Stimulated activated effector memory CD8-positive, alpha-beta T cell treated with anti-CD3 and anti-CD28 coated beads, Interleukin-12 subunit alpha, Interleukin-12 subunit beta, amount 100 ng/mL, for 72 hours (primary cell): ENCODE data around the gene FAM193A.
A peak's percentile ranks its signal among the peaks of the same experiment; 100 is the strongest.

Experiments used
- ATAC-seq: fragments of 150-1000 bp; cut with Tn5 transposase; 2 replicates; pipeline ENCODE4 v1.10.0; 2021
- DNase-seq, 2 donors: peaks; one replicate each; pipeline ENCODE4 v3.0.0; 2021 to 2022; ENCODE audit warnings: low spot score in 2 of 2
- H3K27ac Mint-ChIP-seq: one replicate; pipeline ENCODE4 v1.8.0; 2022; ENCODE audit warnings: mild to moderate bottlenecking, mixed read lengths
- H3K36me3 Mint-ChIP-seq: one replicate; pipeline ENCODE4 v1.8.0; 2022; ENCODE audit warnings: mild to moderate bottlenecking, mixed read lengths
- H3K4me1 Mint-ChIP-seq: one replicate; pipeline ENCODE4 v1.8.0; 2022; ENCODE audit warnings: mixed read lengths
- H3K4me3 Mint-ChIP-seq: one replicate; pipeline ENCODE4 v1.8.0; 2022; ENCODE audit warnings: mild to moderate bottlenecking, mixed read lengths
- H3K9me3 Mint-ChIP-seq: one replicate; pipeline ENCODE4 v1.8.0; 2022; ENCODE audit warnings: mixed read lengths

FAM193A gene

GRCh38 chr4:2691952-2692435 is 155.5 kb downstream of the FAM193A start:
- peaks cover 94% of the 10 kb centered on the region for H3K36me3 Mint-ChIP-seq
- peaks cover 53% of the 10 kb centered on the region for H3K4me1 Mint-ChIP-seq
- DNase-seq (no peak), ATAC-seq (peak; percentile 74)
- H3K27ac Mint-ChIP-seq = peak overlapping the region; percentile 85
- no peaks in the 10 kb centered on the region for H3K9me3 Mint-ChIP-seq
- peak overlapping the region; percentile 24 for H3K4me3 Mint-ChIP-seq

GRCh38 chr4:2694691-2695090 is 158.2 kb downstream of the FAM193A start:
- no peak for ATAC-seq
- Mint-ChIP-seq H3K9me3 (no peaks in the 10 kb centered on the region), H3K27ac (no peak overlapping the region), H3K36me3 (peaks cover 99% of the 10 kb centered on the region), H3K4me1 (peaks cover 35% of the 10 kb centered on the region), H3K4me3 (no peak overlapping the region)
- DNase-seq = no peak

- DNase-seq = no peak
- ATAC-seq = no peak
- no peaks in the 10 kb centered on the region for H3K9me3 Mint-ChIP-seq
- H3K4me1 Mint-ChIP-seq = peaks cover 27% of the 10 kb centered on the region
- no peak overlapping the region for H3K4me3 Mint-ChIP-seq
- no peak overlapping the region for H3K27ac Mint-ChIP-seq
- peaks cover 99% of the 10 kb centered on the region for H3K36me3 Mint-ChIP-seq
These were observed 159.1 kb downstream of the FAM193A start for GRCh38 chr4:2695346-2696060.

GRCh38 chr4:2696423-2696822 is 160.0 kb downstream of the FAM193A start:
- H3K27ac Mint-ChIP-seq = peak overlapping the region; percentile 85
- H3K4me3 Mint-ChIP-seq = no peak overlapping the region
- peak; percentile 39 for ATAC-seq
- no peaks in the 10 kb centered on the region for H3K9me3 Mint-ChIP-seq
- H3K4me1 Mint-ChIP-seq = peaks cover 18% of the 10 kb centered on the region
- H3K36me3 Mint-ChIP-seq = peaks cover 99% of the 10 kb centered on the region
- no peak for DNase-seq

- DNase-seq = no peak
- peaks cover 99% of the 10 kb centered on the region for H3K36me3 Mint-ChIP-seq
- H3K27ac Mint-ChIP-seq = no peak overlapping the region
- H3K9me3 Mint-ChIP-seq = no peaks in the 10 kb centered on the region
- no peak for ATAC-seq
- peaks cover 4% of the 10 kb centered on the region for H3K4me1 Mint-ChIP-seq
- no peak overlapping the region for H3K4me3 Mint-ChIP-seq
These were observed 161.6 kb downstream of the FAM193A start for GRCh38 chr4:2697995-2698414.

- H3K27ac Mint-ChIP-seq = peak overlapping the region; percentile 23
- H3K4me3 Mint-ChIP-seq = no peak overlapping the region
- no peaks in the 10 kb centered on the region for H3K9me3 Mint-ChIP-seq
- peaks cover 4% of the 10 kb centered on the region for H3K4me1 Mint-ChIP-seq
- DNase-seq = no peak
- H3K36me3 Mint-ChIP-seq = peaks cover 99% of the 10 kb centered on the region
- no peak for ATAC-seq
These were observed 162.1 kb downstream of the FAM193A start for GRCh38 chr4:2698504-2698903.

- H3K36me3 Mint-ChIP-seq = peaks cover 99% of the 10 kb centered on the region
These were observed 162.6 kb downstream of the FAM193A start for GRCh38 chr4:2698951-2699505.

GRCh38 chr4:2699534-2699933 is 163.1 kb downstream of the FAM193A start:
- Mint-ChIP-seq H3K4me3 (no peak overlapping the region), H3K4me1 (no peaks in the 10 kb centered on the region), H3K36me3 (peaks cover 99% of the 10 kb centered on the region), H3K9me3 (no peaks in the 10 kb centered on the region), H3K27ac (peak overlapping the region; percentile 52)
- no peak for DNase-seq
- ATAC-seq = no peak

More at GRCh38 chr4:2698951-2699505, 162.6 kb downstream of the FAM193A start:
- ATAC-seq (no peak), DNase-seq (no peak)
- no peaks in the 10 kb centered on the region for H3K9me3 Mint-ChIP-seq
- H3K4me1 Mint-ChIP-seq = no peaks in the 10 kb centered on the region
- no peak overlapping the region for H3K4me3 Mint-ChIP-seq
- peak overlapping the region; percentile 52 for H3K27ac Mint-ChIP-seq

- Mint-ChIP-seq H3K36me3 (peaks cover 99% of the 10 kb centered on the region), H3K9me3 (no peaks in the 10 kb centered on the region), H3K4me3 (no peak overlapping the region), H3K27ac (peak overlapping the region; percentile 9), H3K4me1 (no peaks in the 10 kb centered on the region)
- DNase-seq = no peak
- no peak for ATAC-seq
These were observed 163.6 kb downstream of the FAM193A start for GRCh38 chr4:2700031-2700430.

- H3K36me3 Mint-ChIP-seq = peaks cover 99% of the 10 kb centered on the region
- H3K4me3 Mint-ChIP-seq = no peak overlapping the region
- DNase-seq = no peak
- no peak for ATAC-seq
- no peaks in the 10 kb centered on the region for H3K9me3 Mint-ChIP-seq
- H3K4me1 Mint-ChIP-seq = no peaks in the 10 kb centered on the region
- peak overlapping the region; percentile 52 for H3K27ac Mint-ChIP-seq
These were observed 165.9 kb downstream of the FAM193A start for GRCh38 chr4:2702361-2702760.

GRCh38 chr4:2702770-2703169 is 166.3 kb downstream of the FAM193A start:
- Mint-ChIP-seq H3K4me1 (no peaks in the 10 kb centered on the region), H3K4me3 (no peak overlapping the region), H3K36me3 (peaks cover 98% of the 10 kb centered on the region), H3K27ac (peak overlapping the region; percentile 52), H3K9me3 (no peaks in the 10 kb centered on the region)
- DNase-seq (no peak), ATAC-seq (no peak)

- peak; percentile 67 for ATAC-seq
- H3K9me3 Mint-ChIP-seq = no peaks in the 10 kb centered on the region
- peaks cover 62% of the 10 kb centered on the region for H3K36me3 Mint-ChIP-seq
- peak overlapping the region; percentile 24 for H3K27ac Mint-ChIP-seq
- H3K4me3 Mint-ChIP-seq = no peak overlapping the region
- peaks cover 23% of the 10 kb centered on the region for H3K4me1 Mint-ChIP-seq
- DNase-seq = no peak
These were observed 175.9 kb downstream of the FAM193A start for GRCh38 chr4:2712261-2712842.

- ATAC-seq = no peak
- Mint-ChIP-seq H3K4me3 (no peak overlapping the region), H3K9me3 (no peaks in the 10 kb centered on the region), H3K36me3 (peaks cover 63% of the 10 kb centered on the region), H3K27ac (peak overlapping the region; percentile 89), H3K4me1 (peaks cover 23% of the 10 kb centered on the region)
- no peak for DNase-seq
These were observed 176.9 kb downstream of the FAM193A start for GRCh38 chr4:2713337-2713736.

GRCh38 chr4:2714061-2714770 is 177.8 kb downstream of the FAM193A start:
- DNase-seq (no peak), ATAC-seq (peak; percentile 69)
- H3K36me3 Mint-ChIP-seq = peaks cover 68% of the 10 kb centered on the region
- no peaks in the 10 kb centered on the region for H3K9me3 Mint-ChIP-seq
- peaks cover 23% of the 10 kb centered on the region for H3K4me1 Mint-ChIP-seq
- H3K4me3 Mint-ChIP-seq = peak overlapping the region; percentile 15
- H3K27ac Mint-ChIP-seq = peak overlapping the region; percentile 89

- Mint-ChIP-seq H3K36me3 (peaks cover 73% of the 10 kb centered on the region), H3K4me1 (peaks cover 23% of the 10 kb centered on the region), H3K4me3 (no peak overlapping the region), H3K9me3 (no peaks in the 10 kb centered on the region), H3K27ac (peak overlapping the region; percentile 89)
- no peak for DNase-seq
- ATAC-seq = no peak
These were observed 178.5 kb downstream of the FAM193A start for GRCh38 chr4:2714918-2715317.
